MCF 10A (cell line): ENCODE measurements around the gene MYO1G. TPM values are rescaled to one million over a fixed set of nuclear protein-coding genes. Genes with fewer than 3 reads are reported as not detected.

Experiments
- BruUV-seq: library from RNA; stranded (reverse); fragments of 400-500 nt; replicated peaks from 2 replicates; lab custom pipeline; 2021; lab: Mats Ljungman, UMichigan
- CTCF ChIA-PET: fragments of 300-600 bp; sonication (Branson Sonifier 250); formaldehyde crosslinking; extraction: SDS; loops from one replicate; lab custom pipeline; 2021; ENCODE audit warnings: antibody characterized with exemption, inconsistent platforms; lab: Yijun Ruan, JAX
- POLR2A ChIA-PET: fragments of 300-600, 350-650 bp; sonication (Branson Sonifier 250); formaldehyde crosslinking; extraction: SDS; loops from one replicate; lab custom pipeline; 2020; ENCODE audit warnings: antibody characterized with exemption, inconsistent platforms; lab: Yijun Ruan, JAX
- DNase-seq: peaks from one replicate; pipeline ENCODE4 v3.0.0-alpha.2; 2018; ENCODE audit not compliant: unreplicated experiment
- H3K27ac Mint-ChIP-seq: one replicate; pipeline ENCODE4 v1.8.0; 2022; ENCODE audit warnings: mild to moderate bottlenecking, low read depth, mixed read lengths; ENCODE audit not compliant: unreplicated experiment
- H3K27me3 Mint-ChIP-seq: one replicate; pipeline ENCODE4 v1.8.0; 2022; ENCODE audit warnings: mixed read lengths; ENCODE audit not compliant: insufficient read depth, unreplicated experiment
- H3K36me3 Mint-ChIP-seq: one replicate; pipeline ENCODE4 v1.8.0; 2022; ENCODE audit warnings: mild to moderate bottlenecking, moderate library complexity, mixed read lengths; ENCODE audit not compliant: insufficient read depth, unreplicated experiment
- H3K4me1 Mint-ChIP-seq: one replicate; pipeline ENCODE4 v1.8.0; 2022; ENCODE audit warnings: mixed read lengths; ENCODE audit not compliant: insufficient read depth, unreplicated experiment
- H3K4me3 Mint-ChIP-seq: one replicate; pipeline ENCODE4 v1.8.0; 2022; ENCODE audit warnings: mild to moderate bottlenecking, moderate library complexity, mixed read lengths; ENCODE audit not compliant: unreplicated experiment
- H3K9me3 Mint-ChIP-seq: one replicate; pipeline ENCODE4 v1.8.0; 2022; ENCODE audit warnings: mixed read lengths; ENCODE audit not compliant: unreplicated experiment
- CTCF ChIP-seq: fragments of 200-600 bp; IDR thresholded peaks from one replicate; pipeline ENCODE4 v1.8.0; 2022; ENCODE audit warnings: antibody characterized with exemption, mild to moderate bottlenecking; ENCODE audit not compliant: unreplicated experiment
- intact Hi-C: fragments of 100-400 bp; cut with micrococcal nuclease; formaldehyde crosslinking; loops from 2 replicates; pipeline ENCODE4 v1.14.1; 2022
- total RNA-seq: library from RNA; stranded (reverse); gene quantifications from 2 replicates; pipeline ENCODE4 v1.2.3, GENCODE V29; 2022

MYO1G gene
- total RNA-seq, 1 experiment from 2014 or later: 0.14 TPM

GRCh38 chr7:45013465-45013967 is 34.7 kb upstream of the MYO1G start:
- TF ChIP-seq CTCF: no peak
- H3K27me3 Mint-ChIP-seq: no peaks in the 10 kb centered on the region
- no TSS peak for BruUV-seq
- peaks cover 8% of the 10 kb centered on the region for H3K4me1 Mint-ChIP-seq
- no peaks in the 10 kb centered on the region for H3K9me3 Mint-ChIP-seq
- intact Hi-C loops: no loop called here
- no peak for DNase-seq
- H3K36me3 Mint-ChIP-seq: peaks cover 23% of the 10 kb centered on the region
- H3K27ac Mint-ChIP-seq: no peak overlapping the region
- no peak overlapping the region for H3K4me3 Mint-ChIP-seq
- CTCF ChIA-PET: interaction anchor here (0.6 to 1.2 kb wide), 4 partner anchors 10 to 178 kb away, joined by 3 to 6 read pairs (median 5); no protein-coding TSS in a partner anchor
- POLR2A ChIA-PET: interaction anchor here (1.3 to 4.2 kb wide), 3 partner anchors 10 to 20 kb away, joined by 4 to 27 read pairs (median 5); partner anchors contain the start of gene CCM2

GRCh38 chr7:45007571-45008328 is 28.9 kb upstream of the MYO1G start:
- Mint-ChIP-seq H3K9me3 (no peaks in the 10 kb centered on the region), H3K27ac (no peak overlapping the region), H3K4me1 (peaks cover 8% of the 10 kb centered on the region), H3K27me3 (no peaks in the 10 kb centered on the region), H3K4me3 (no peak overlapping the region), H3K36me3 (peaks cover 18% of the 10 kb centered on the region)
- no peak for DNase-seq
- BruUV-seq: no TSS peak
- intact Hi-C loops: no loop called here
- ChIA-PET CTCF (interaction anchor here (0.5 kb wide), 1 partner anchor 147 kb away, joined by 4 read pairs; no protein-coding TSS in a partner anchor), POLR2A (interaction anchor here (0.7 kb wide), 1 partner anchor 159 kb away, joined by 4 read pairs; no protein-coding TSS in a partner anchor)
- TF ChIP-seq CTCF: no peak

- TF ChIP-seq CTCF: no peak
- CTCF ChIA-PET: no interaction called here
- H3K4me1 Mint-ChIP-seq: peaks cover 8% of the 10 kb centered on the region
- no peaks in the 10 kb centered on the region for H3K27me3 Mint-ChIP-seq
- DNase-seq: no peak
- intact Hi-C loops: no loop called here
- peaks cover 16% of the 10 kb centered on the region for H3K36me3 Mint-ChIP-seq
- no peaks in the 10 kb centered on the region for H3K9me3 Mint-ChIP-seq
- BruUV-seq: no TSS peak
- no peak overlapping the region for H3K27ac Mint-ChIP-seq
- H3K4me3 Mint-ChIP-seq: no peak overlapping the region
- POLR2A ChIA-PET: interaction anchor here (0.6 kb wide), 1 partner anchor 120 kb away, joined by 3 read pairs; no protein-coding TSS in a partner anchor
Observed at GRCh38 chr7:45007106-45007505, 28.3 kb upstream of the MYO1G start.

GRCh38 chr7:45003789-45004188 is 25.0 kb upstream of the MYO1G start:
- CTCF ChIA-PET: interaction anchor here (0.7 to 2.1 kb wide), 3 partner anchors 10 to 132 kb away, joined by 3 to 10 read pairs (median 5); no protein-coding TSS in a partner anchor
- POLR2A ChIA-PET: interaction anchor here (1.1 to 8.8 kb wide), 5 partner anchors 9 to 120 kb away, joined by 4 to 190 read pairs (median 5); partner anchors contain the start of gene PURB
- peaks cover 16% of the 10 kb centered on the region for H3K36me3 Mint-ChIP-seq
- no peak overlapping the region for H3K4me3 Mint-ChIP-seq
- no peak for TF ChIP-seq CTCF
- H3K9me3 Mint-ChIP-seq: no peaks in the 10 kb centered on the region
- no TSS peak for BruUV-seq
- no peak for DNase-seq
- intact Hi-C loops: no loop called here
- peaks cover 11% of the 10 kb centered on the region for H3K4me1 Mint-ChIP-seq
- no peaks in the 10 kb centered on the region for H3K27me3 Mint-ChIP-seq
- no peak overlapping the region for H3K27ac Mint-ChIP-seq
